Upper lobe of left lung (tissue), 4 donors: ENCODE results near the gene SLC10A7.

ENCODE experiments used
- EP300 ChIP-seq, 4 donors: sonication (generic); formaldehyde crosslinking; IDR thresholded peaks; one replicate each; pipeline ENCODE4 v1.5.1; 2017; ENCODE audit warnings: antibody characterized with exemption in 4 of 4, control low read depth in 2 of 4
- TF ChIP-seq, protein P1 (sequence below), 6 experiments: fragments of 450-650 bp in 4 of 6; fragments of 200-600 bp in 2 of 6; sonication (generic) in 2 of 6; IDR thresholded peaks; one replicate each; pipeline ENCODE4 v1.5.1; 2016 to 2019; ENCODE audit warnings: antibody characterized with exemption in 6 of 6

GRCh38 chr4:146329050-146329716 is 192.6 kb downstream of the SLC10A7 start:
- TF ChIP-seq, protein P1, sequence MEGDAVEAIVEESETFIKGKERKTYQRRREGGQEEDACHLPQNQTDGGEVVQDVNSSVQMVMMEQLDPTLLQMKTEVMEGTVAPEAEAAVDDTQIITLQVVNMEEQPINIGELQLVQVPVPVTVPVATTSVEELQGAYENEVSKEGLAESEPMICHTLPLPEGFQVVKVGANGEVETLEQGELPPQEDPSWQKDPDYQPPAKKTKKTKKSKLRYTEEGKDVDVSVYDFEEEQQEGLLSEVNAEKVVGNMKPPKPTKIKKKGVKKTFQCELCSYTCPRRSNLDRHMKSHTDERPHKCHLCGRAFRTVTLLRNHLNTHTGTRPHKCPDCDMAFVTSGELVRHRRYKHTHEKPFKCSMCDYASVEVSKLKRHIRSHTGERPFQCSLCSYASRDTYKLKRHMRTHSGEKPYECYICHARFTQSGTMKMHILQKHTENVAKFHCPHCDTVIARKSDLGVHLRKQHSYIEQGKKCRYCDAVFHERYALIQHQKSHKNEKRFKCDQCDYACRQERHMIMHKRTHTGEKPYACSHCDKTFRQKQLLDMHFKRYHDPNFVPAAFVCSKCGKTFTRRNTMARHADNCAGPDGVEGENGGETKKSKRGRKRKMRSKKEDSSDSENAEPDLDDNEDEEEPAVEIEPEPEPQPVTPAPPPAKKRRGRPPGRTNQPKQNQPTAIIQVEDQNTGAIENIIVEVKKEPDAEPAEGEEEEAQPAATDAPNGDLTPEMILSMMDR (IDR thresholded peaks at IDR 0.05), result no peak
- no peak for TF ChIP-seq EP300 (IDR thresholded peaks at IDR 0.05)
